Sigmoid colon (tissue), 7 donors: ENCODE measurements around the gene DARS1. TPM values are rescaled to one million over a fixed set of nuclear protein-coding genes. Genes with fewer than 3 reads are reported as not detected.
A peak's percentile ranks its signal among the peaks of the same experiment; 100 is the strongest.

Experiments
- DNase-seq: peaks from one replicate; pipeline ENCODE4 v3.0.0-alpha.2; 2019
- H3K27ac ChIP-seq, 4 donors: fragments of 200-600 bp; sonication (generic); one replicate each; pipeline ENCODE4 v1.5.1; 2016 to 2019; ENCODE audit warnings: mild to moderate bottlenecking in 1 of 4
- H3K27me3 ChIP-seq, 3 donors: fragments of 200-600 bp; sonication (generic); one replicate each; pipeline ENCODE4 v1.5.1; 2019; ENCODE audit warnings: mild to moderate bottlenecking in 1 of 3
- H3K36me3 ChIP-seq, 4 donors: fragments of 200-600 bp; sonication (generic); one replicate each; pipeline ENCODE4 v1.5.1; 2016 to 2019
- H3K4me1 ChIP-seq, 4 donors: fragments of 200-600 bp; sonication (generic); one replicate each; pipeline ENCODE4 v1.5.1; 2017 to 2019
- H3K4me3 ChIP-seq, 4 donors: fragments of 200-600 bp; sonication (generic); one replicate each; pipeline ENCODE4 v1.5.1; 2017 to 2019; ENCODE audit warnings: mild to moderate bottlenecking in 2 of 4, moderate library complexity in 1 of 4
- H3K9me3 ChIP-seq, 4 donors: fragments of 200-600 bp in 3 of 4; sonication (generic) in 3 of 4; one replicate each; pipeline versions ENCODE4 v1.5.1 to v1.6.1; 2013 to 2019
- CTCF ChIP-seq, 4 experiments: fragments of 450-650 bp in 3 of 4; fragments of 200-600 bp in 1 of 4; IDR thresholded peaks; one replicate each; pipeline ENCODE4 v1.5.1; 2016 to 2019; ENCODE audit warnings: antibody characterized with exemption in 4 of 4, mild to moderate bottlenecking in 3 of 4, moderate library complexity in 2 of 4
- EP300 ChIP-seq, 4 donors: sonication (generic); formaldehyde crosslinking; IDR thresholded peaks; one replicate each; pipeline ENCODE4 v1.6.1; 2017; ENCODE audit warnings: antibody characterized with exemption in 4 of 4
- POLR2A ChIP-seq, 2 donors: fragments of 450-650 bp; IDR thresholded peaks; one replicate each; pipeline ENCODE4 v1.6.1; 2016; ENCODE audit warnings: antibody characterized with exemption in 2 of 2, mild to moderate bottlenecking in 2 of 2, moderate library complexity in 2 of 2
- POLR2AphosphoS5 ChIP-seq, 4 donors: sonication (generic); formaldehyde crosslinking; IDR thresholded peaks; one replicate each; pipeline ENCODE4 v1.6.1; 2017; ENCODE audit warnings: antibody characterized with exemption in 4 of 4
- WGBS, 2 donors: extraction: QIAGEN DNeasy Blood & Tissue Kit; methylation state at CpG; one replicate each; pipeline ENCODE4 v1.1.7; 2013; 5-methylcytosine and 5-hydroxymethylcytosine counted together
- intact Hi-C: fragments of 100-400 bp; cut with DNase I; formaldehyde crosslinking; loops from one replicate; pipeline ENCODE4 v1.15.1; 2023
- polyA plus RNA-seq, 3 donors: library from polyadenylated mRNA; stranded (reverse); fragments of 200-250 nt; gene quantifications; one replicate each; pipeline ENCODE4 v1.2.3, GENCODE V29; 2013
- total RNA-seq, 4 donors: library from RNA; depleted of rRNA; stranded (reverse); fragments of >200 nt; gene quantifications; one replicate each; pipeline ENCODE4 v1.1.0, GENCODE V29; 2016
- donor health status: healthy with polysubstance abuse.
- donor health status: Bipolar disorder and iron deficiency.
- donor health status: healthy.

Gene DARS1
- total RNA-seq (10 to 100 TPM; 77.3 to 95.6 (median 81.5) TPM), polyA plus RNA-seq (10 to 100 TPM; 31.4 to 45.5 (median 34.8) TPM)

DNA sequence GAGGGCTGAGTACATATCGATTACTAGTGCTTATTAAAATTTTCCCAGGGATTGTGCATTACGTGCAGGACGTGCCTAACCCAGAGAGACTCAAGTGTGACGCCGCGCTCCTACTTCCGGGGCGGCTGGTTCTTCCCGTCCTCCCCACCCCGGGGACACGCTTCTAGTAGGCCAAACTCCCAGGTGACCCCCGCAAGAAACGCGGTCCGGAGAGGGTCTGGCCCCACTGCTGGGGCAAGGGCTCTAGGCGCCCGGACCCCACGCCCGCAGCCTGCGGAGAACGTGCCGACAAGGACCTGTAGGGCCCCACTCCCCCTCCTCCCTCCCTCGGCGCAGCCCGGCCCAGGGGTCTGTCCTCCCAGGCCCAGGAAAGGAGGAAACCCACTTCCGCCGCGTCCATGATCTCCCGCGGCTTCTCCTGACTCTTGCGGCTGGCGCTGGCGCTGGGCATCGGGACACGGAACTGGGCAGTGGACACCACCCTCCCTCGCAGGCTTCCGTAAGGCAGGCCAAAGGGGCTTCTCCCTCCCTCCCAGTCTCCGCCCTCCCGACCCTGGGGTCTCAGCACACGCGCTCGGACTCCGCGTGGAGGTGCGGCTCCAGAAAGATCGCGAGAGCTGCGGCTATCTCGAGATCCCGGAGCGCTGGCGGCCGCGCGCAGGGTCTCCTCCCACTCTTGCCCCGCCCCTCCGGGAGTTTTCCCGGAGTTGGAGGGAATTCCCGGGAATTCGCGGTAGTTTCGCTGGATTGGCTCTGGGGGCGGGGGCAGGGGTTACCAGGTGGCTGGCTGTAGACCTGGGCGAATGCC is at the start of gene DARS1:
Gene DARS1, minus strand, starts transcription at position 609 of the 808 bp plus-strand sequence. Its CDS starts 158 bp downstream, at position 451.
- Histone ChIP-seq H3K4me3 (peak within 1 kb of the TSS; percentile 78 to 96 (median 87)), H3K36me3 (no peaks in the 10 kb centered on the region), H3K27me3 (no peaks in the 10 kb centered on the region), H3K9me3 (no peaks in the 10 kb centered on the region), H3K4me1 (peaks cover 0 to 39% (median 17%) of the 10 kb centered on the region in 4 donors), H3K27ac (peak within 1 kb of the TSS; percentile 86 to 99 (median 90))
- peak; percentile 95 for DNase-seq
- intact Hi-C loops: loop anchor here (5.0 kb wide), 2 partner anchors 113 to 243 kb away; partner anchors contain the start of gene UBXN4
- TF ChIP-seq EP300 (IDR thresholded peaks at IDR 0.05) (peak in 1 of 4 donors; percentile 38), POLR2A (IDR thresholded peaks at IDR 0.05) (peak; percentile 40 to 58), CTCF (IDR thresholded peaks at IDR 0.05) (no peak), POLR2AphosphoS5 (IDR thresholded peaks at IDR 0.05) (peak; percentile 51 to 88 (median 76))
- 0 to 1% methylated on average over 64 of the region's 64 CpGs for WGBS, 2 donors

DNA sequence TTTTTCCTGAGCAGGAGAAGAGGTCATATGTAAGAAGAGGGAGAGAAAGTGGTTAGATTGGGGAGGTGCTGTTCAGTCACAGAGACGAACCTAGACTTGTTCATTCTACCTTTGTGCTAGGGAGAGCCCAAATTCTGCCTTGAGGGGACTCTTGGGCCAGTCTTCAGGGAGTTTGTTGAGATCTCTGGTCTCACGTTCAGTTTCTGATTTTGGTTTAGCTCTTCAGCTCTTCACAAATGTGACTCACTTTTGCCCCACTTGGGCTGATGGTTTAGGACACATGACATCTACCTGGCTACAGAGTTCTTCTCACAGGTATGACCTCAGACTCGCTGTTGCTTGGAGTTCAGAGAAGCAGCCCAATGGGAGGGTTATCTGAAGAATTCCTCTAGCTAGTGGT is 49.2 kb upstream of the DARS1 start:
- DNase-seq: no peak
- H3K27ac ChIP-seq: no peak overlapping the region
- H3K27me3 ChIP-seq: no peaks in the 10 kb centered on the region
- H3K4me1 ChIP-seq: no peaks in the 10 kb centered on the region
- H3K9me3 ChIP-seq: no peaks in the 10 kb centered on the region
- TF ChIP-seq EP300 (IDR thresholded peaks at IDR 0.05): no peak
- no peak for TF ChIP-seq POLR2AphosphoS5 (IDR thresholded peaks at IDR 0.05)
- no peak for TF ChIP-seq POLR2A (IDR thresholded peaks at IDR 0.05)
- no peak for TF ChIP-seq CTCF (IDR thresholded peaks at IDR 0.05)
- H3K36me3 ChIP-seq: no peaks in the 10 kb centered on the region
- intact Hi-C loops: no loop called here
- H3K4me3 ChIP-seq: no peak overlapping the region
- 79 to 87% methylated on average over 3 of the region's 3 CpGs for WGBS, 2 donors

GRCh38 chr2:136032817-136033535 is 47.5 kb upstream of the DARS1 start:
- TF ChIP-seq CTCF (IDR thresholded peaks at IDR 0.05): no peak
- TF ChIP-seq EP300 (IDR thresholded peaks at IDR 0.05): no peak
- no peak for TF ChIP-seq POLR2AphosphoS5 (IDR thresholded peaks at IDR 0.05)
- no peak for TF ChIP-seq POLR2A (IDR thresholded peaks at IDR 0.05)
- no peaks in the 10 kb centered on the region for H3K36me3 ChIP-seq
- H3K4me3 ChIP-seq: no peak overlapping the region
- intact Hi-C loops: no loop called here
- no peak for DNase-seq
- no peaks in the 10 kb centered on the region for H3K4me1 ChIP-seq
- no peaks in the 10 kb centered on the region for H3K27me3 ChIP-seq
- 95 to 98% methylated on average over 3 of the region's 3 CpGs for WGBS, 2 donors
- H3K27ac ChIP-seq: no peak overlapping the region
- no peaks in the 10 kb centered on the region for H3K9me3 ChIP-seq

- TF ChIP-seq CTCF (IDR thresholded peaks at IDR 0.05) (no peak), POLR2AphosphoS5 (IDR thresholded peaks at IDR 0.05) (no peak), POLR2A (IDR thresholded peaks at IDR 0.05) (no peak), EP300 (IDR thresholded peaks at IDR 0.05) (no peak)
- H3K27me3 ChIP-seq: no peaks in the 10 kb centered on the region
- no peak overlapping the region for H3K4me3 ChIP-seq
- no peaks in the 10 kb centered on the region for H3K36me3 ChIP-seq
- intact Hi-C loops: no loop called here
- no peak overlapping the region for H3K27ac ChIP-seq
- H3K9me3 ChIP-seq: no peaks in the 10 kb centered on the region
- 72 to 79% methylated on average over 3 of the region's 3 CpGs for WGBS, 2 donors
- no peak for DNase-seq
- H3K4me1 ChIP-seq: no peaks in the 10 kb centered on the region
Measured at GRCh38 chr2:136032192-136032591, 46.8 kb upstream of the DARS1 start.
